Heart right ventricle (tissue), 16 donors: ENCODE measurements around the gene CNTNAP1. TPM values are rescaled to one million over a fixed set of nuclear protein-coding genes. Genes with fewer than 3 reads are reported as not detected.

Source experiments
- ATAC-seq, 8 donors: fragments of 200-7000 bp; cut with Tn5 transposase; one replicate each; pipeline ENCODE4 v1.9.1; 2020; ENCODE audit warnings: mild to moderate bottlenecking in 8 of 8, moderate library complexity in 8 of 8, moderate number of reproducible peaks in 1 of 8
- DNase-seq, 2 donors: peaks; one replicate each; pipeline ENCODE4 v3.0.0-alpha.2; 2020
- H3K27ac ChIP-seq, 10 donors: fragments of 200-600 bp; sonication (generic) in 2 of 10; one replicate each; pipeline versions ENCODE4 v1.5.0 to v1.8.0; 2020 to 2022; ENCODE audit warnings: mild to moderate bottlenecking in 3 of 10
- H3K27me3 ChIP-seq, 7 donors: fragments of 200-600 bp; one replicate each; pipeline ENCODE4 v1.8.0; 2021 to 2022; ENCODE audit warnings: mild to moderate bottlenecking in 2 of 7
- H3K36me3 ChIP-seq, 9 donors: fragments of 200-600 bp; sonication (generic) in 1 of 9; one replicate each; pipeline versions ENCODE4 v1.5.0 to v1.8.0; 2020 to 2022; ENCODE audit warnings: mild to moderate bottlenecking in 2 of 9
- H3K4me1 ChIP-seq, 9 donors: fragments of 200-600 bp; sonication (generic) in 1 of 9; one replicate each; pipeline versions ENCODE4 v1.5.0 to v1.8.0; 2020 to 2022; ENCODE audit warnings: mild to moderate bottlenecking in 4 of 9
- H3K4me3 ChIP-seq, 10 donors: fragments of 200-600 bp; sonication (generic) in 2 of 10; one replicate each; pipeline versions ENCODE4 v1.5.0 to v1.8.0; 2020 to 2022; ENCODE audit warnings: mild to moderate bottlenecking in 7 of 10, moderate library complexity in 2 of 10
- H3K9me3 ChIP-seq, 11 donors: fragments of 200-600 bp in 10 of 11; sonication (generic) in 2 of 11; one replicate each; pipeline versions ENCODE4 v1.5.0 to v1.8.0; 2013 to 2022; ENCODE audit warnings: mild to moderate bottlenecking in 2 of 11, control low read depth in 1 of 11, moderate library complexity in 1 of 11
- WGBS, 2 donors: extraction: QIAGEN DNeasy Blood & Tissue Kit; methylation state at CpG; one replicate each; pipeline ENCODE4 v1.1.7; 2013; ENCODE audit warnings: inconsistent platforms in 1 of 2; 5-methylcytosine and 5-hydroxymethylcytosine counted together
- intact Hi-C, 10 donors: fragments of 100-400 bp; cut with DNase I; formaldehyde crosslinking; loops; one replicate each; pipeline versions ENCODE4 v1.11.1 to v1.14.2; 2022
- polyA plus RNA-seq, 2 donors: library from polyadenylated mRNA; stranded (reverse); fragments of 200-250 nt; gene quantifications; one replicate each; pipeline ENCODE4 v1.2.3, GENCODE V29; 2013
- total RNA-seq, 10 donors: library from RNA; stranded (reverse); fragmentation: NEBNext Ultra II Directional in 3 of 10; extraction: Animal tissue kit (Norgen Biotek cat#: 25700) in 3 of 10; gene quantifications; one replicate each; pipeline versions ENCODE4 v1.2.1 to v1.2.4, GENCODE V29; 2021 to 2023
- TF ChIP-seq, protein P1 (sequence below), 9 donors: fragments of 200-600 bp; sonication (generic) in 2 of 9; IDR thresholded peaks; one replicate each; pipeline versions ENCODE4 v1.5.0 to v1.8.0; 2021 to 2022; ENCODE audit warnings: antibody characterized with exemption in 9 of 9, mild to moderate bottlenecking in 5 of 9, moderate library complexity in 1 of 9
- donor health status: Arrhythmogenic right ventricular cardiomyopathy.
- donor health status: ischemic (EF 13 %, LVEDD 7.1; RV severe dilation, severe dysfunction).
- donor health status: healthy with polysubstance abuse.
- donor health status: DM: no; HTN: yes; CAD: no.
- donor health status: DM: no; HTN: no; CAD: no.
- donor health status: ischemic (EF 25% LVEDD 6.9; RV normal size, moderate dysfunction).
- donor health status: ischemic (EF 25% LVEDD 5.7; RV mildly dilated, moderate dysfunction).
- donor health status: healthy.
- donor health status: DM: yes; HTN: yes; CAD: no.
- donor health status: Ischemic cardiomyopathy.
- donor health status: ischemic (EF 35%, LVEDD 5.7; RV mildly dilated, moderate dysfunction).
- donor health status: nonischemic (EF 11% LVEDD 7.7; RV severe dilation, severe dysfunction).
- donor health status: DM: yes; HTN: yes; CAD: no.
- donor health status: PGD.
- donor health status: ischemic (EF 29% LVEDD 5.4; RV normal size, mild dysfunction).
- donor health status: nonischemic (EF 23%, LVEDD 6.1; RV moderate dilation, normal function).

Gene CNTNAP1
- total and polyA plus RNA-seq, 12 donors = 2.2 to 28.3 (median 3.5) TPM

DNA sequence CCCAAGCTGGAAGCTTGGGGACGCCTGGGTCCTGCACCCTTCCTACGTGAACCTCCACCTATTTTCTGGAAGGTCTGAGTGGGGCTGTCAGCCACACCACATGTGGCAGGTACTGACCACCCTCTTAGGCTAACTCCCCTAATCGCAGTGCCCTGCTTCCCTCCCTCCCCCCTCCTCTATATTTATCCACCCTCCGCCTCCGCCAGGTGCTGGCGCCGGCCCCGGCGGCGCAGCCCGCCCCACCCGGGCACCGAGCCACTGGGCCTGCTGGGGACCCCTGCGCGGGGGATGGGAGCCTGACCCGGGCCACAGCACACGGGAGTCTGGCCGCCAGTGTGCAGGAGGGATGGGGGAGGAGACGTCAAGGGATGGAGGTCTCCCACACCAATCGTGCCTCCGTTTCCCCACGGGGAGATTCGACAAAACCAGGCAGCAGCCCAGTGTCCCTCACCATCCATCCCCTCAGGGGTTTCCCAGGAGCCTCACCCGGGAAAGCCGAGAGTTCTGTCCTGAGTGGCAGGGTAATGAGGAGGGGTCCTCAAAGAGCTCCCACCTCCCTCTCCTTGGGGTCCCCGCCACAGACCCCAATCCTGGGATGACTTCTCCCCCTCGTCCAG, 6.9 kb upstream of the CNTNAP1 start:
- peak; percentile 62 to 77 for DNase-seq
- Histone ChIP-seq H3K4me3 (peak overlapping the region; percentile 72 to 99 (median 94)), H3K4me1 (peaks cover 32 to 80% (median 55%) of the 10 kb centered on the region in 9 donors), H3K36me3 (peaks cover 0 to 36% (median 29%) of the 10 kb centered on the region in 9 donors), H3K27ac (peak overlapping the region; percentile 70 to 98 (median 95)), H3K27me3 (peaks cover 0 to 63% (median 0%) of the 10 kb centered on the region in 7 donors), H3K9me3 (no peaks in the 10 kb centered on the region)
- intact Hi-C loops = loop anchor here in 6 of 10 donors (5.0 kb wide), 4 partner anchors 58 to 253 kb away; partner anchors contain the start of genes PSMC3IP (in 3 of the 6), RETREG3 (in 3 of the 6), TUBG1 (in 3 of the 6) and CAVIN1 (in 1 of the 6)
- WGBS, 2 donors = 1 to 3% methylated on average over 25 to 27 of the region's 27 CpGs
- TF ChIP-seq, protein P1, sequence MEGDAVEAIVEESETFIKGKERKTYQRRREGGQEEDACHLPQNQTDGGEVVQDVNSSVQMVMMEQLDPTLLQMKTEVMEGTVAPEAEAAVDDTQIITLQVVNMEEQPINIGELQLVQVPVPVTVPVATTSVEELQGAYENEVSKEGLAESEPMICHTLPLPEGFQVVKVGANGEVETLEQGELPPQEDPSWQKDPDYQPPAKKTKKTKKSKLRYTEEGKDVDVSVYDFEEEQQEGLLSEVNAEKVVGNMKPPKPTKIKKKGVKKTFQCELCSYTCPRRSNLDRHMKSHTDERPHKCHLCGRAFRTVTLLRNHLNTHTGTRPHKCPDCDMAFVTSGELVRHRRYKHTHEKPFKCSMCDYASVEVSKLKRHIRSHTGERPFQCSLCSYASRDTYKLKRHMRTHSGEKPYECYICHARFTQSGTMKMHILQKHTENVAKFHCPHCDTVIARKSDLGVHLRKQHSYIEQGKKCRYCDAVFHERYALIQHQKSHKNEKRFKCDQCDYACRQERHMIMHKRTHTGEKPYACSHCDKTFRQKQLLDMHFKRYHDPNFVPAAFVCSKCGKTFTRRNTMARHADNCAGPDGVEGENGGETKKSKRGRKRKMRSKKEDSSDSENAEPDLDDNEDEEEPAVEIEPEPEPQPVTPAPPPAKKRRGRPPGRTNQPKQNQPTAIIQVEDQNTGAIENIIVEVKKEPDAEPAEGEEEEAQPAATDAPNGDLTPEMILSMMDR (IDR thresholded peaks at IDR 0.05) = no peak
- ATAC-seq = peak in 5 of 8 donors; percentile 1 to 24 (median 5)

DNA sequence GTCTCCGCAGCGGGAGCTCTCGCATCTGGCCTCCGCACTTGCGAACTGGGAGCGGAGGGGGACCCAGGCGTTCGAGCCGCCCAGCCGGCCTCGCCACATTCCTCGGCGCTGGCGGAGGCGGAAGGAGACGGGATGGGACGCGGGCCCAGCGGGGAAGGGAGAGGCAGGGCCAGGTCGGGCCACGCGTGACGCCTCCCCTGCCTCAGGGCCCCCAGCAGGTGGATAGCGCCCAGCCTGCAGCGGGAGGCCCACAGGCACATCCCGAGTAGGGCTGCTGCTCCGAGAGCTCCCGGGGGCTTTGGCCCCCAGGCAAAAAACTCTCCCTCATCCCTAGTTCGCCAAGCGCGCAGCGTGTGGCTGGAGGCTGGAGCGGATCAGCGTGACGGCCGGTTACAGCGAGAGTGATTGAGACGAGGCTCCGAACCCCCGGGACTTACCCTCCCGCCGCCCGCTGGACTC, 6.3 kb upstream of the CNTNAP1 start:
- Histone ChIP-seq H3K4me1 (peaks cover 32 to 80% (median 60%) of the 10 kb centered on the region in 9 donors), H3K4me3 (peak overlapping the region; percentile 72 to 99 (median 94)), H3K9me3 (no peaks in the 10 kb centered on the region), H3K27ac (peak overlapping the region; percentile 70 to 98 (median 95)), H3K27me3 (peaks cover 0 to 58% (median 0%) of the 10 kb centered on the region in 7 donors), H3K36me3 (peaks cover 0 to 30% (median 24%) of the 10 kb centered on the region in 9 donors)
- peak; percentile 56 to 74 for DNase-seq
- intact Hi-C loops = loop anchor here in 6 of 10 donors (5.0 kb wide), 4 partner anchors 59 to 254 kb away; partner anchors contain the start of genes PSMC3IP (in 3 of the 6), RETREG3 (in 3 of the 6), TUBG1 (in 3 of the 6) and CAVIN1 (in 1 of the 6)
- TF ChIP-seq, protein P1 (IDR thresholded peaks at IDR 0.05) = peak in 1 of 9 donors; percentile 1
- ATAC-seq = peak in 5 of 8 donors; percentile 3 to 31 (median 11)
- 0 to 1% methylated on average over 40 to 43 of the region's 43 CpGs for WGBS, 2 donors

DNA sequence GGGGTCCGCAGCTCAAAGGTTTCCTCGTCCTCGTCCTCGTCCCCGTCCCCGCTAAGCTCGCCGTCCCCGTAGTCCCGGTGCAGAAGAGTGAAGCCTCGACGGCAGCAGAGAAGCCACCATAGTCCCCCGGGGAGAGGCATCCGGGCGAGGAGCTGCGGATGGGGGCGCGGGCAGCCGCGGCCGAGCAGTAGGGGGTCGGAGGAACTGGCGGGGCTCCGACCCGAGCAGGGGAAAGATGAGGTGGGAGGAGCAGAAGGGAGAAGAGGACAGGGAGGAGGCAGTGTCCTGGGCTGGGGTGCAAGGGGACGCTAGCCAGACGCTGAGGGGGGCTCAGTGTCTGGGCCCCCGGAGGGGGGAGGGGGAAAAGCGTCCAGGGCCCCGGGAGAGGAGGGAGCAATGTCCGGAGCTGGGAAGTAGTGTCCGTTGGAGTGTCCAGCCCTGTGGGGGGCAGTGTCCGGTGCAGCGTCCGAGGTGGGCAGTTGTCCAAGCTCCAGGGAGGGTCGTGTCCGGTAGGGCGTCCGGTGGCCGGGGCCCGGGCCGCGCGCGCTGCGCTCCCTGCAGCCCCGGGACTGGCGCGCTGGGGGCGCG, 5.8 kb upstream of the CNTNAP1 start, which contains the start of gene PLEKHH3:
Gene PLEKHH3, minus strand, starts transcription at position 571 of the 588 bp plus-strand sequence. Its CDS starts 431 bp downstream, at position 140.
- 0 to 1% methylated on average over 49 to 51 of the region's 51 CpGs for WGBS, 2 donors

More for the DNA sequence above, 5.8 kb upstream of the CNTNAP1 start, which contains the start of gene PLEKHH3:
- intact Hi-C loops = loop anchor here in 6 of 10 donors (5.0 kb wide), 4 partner anchors 59 to 254 kb away; partner anchors contain the start of genes PSMC3IP (in 3 of the 6), RETREG3 (in 3 of the 6), TUBG1 (in 3 of the 6) and CAVIN1 (in 1 of the 6)
- Histone ChIP-seq H3K27ac (peak within 1 kb of the TSS; percentile 70 to 98 (median 96)), H3K27me3 (peaks cover 0 to 56% (median 0%) of the 10 kb centered on the region in 7 donors), H3K4me1 (peaks cover 32 to 81% (median 65%) of the 10 kb centered on the region in 9 donors), H3K36me3 (peaks cover 0 to 25% (median 20%) of the 10 kb centered on the region in 9 donors), H3K4me3 (peak within 1 kb of the TSS; percentile 72 to 99 (median 94)), H3K9me3 (no peaks in the 10 kb centered on the region)
- TF ChIP-seq, protein P1 (IDR thresholded peaks at IDR 0.05) = peak in 6 of 9 donors; percentile 15 to 49 (median 32)
- no peak for DNase-seq
- peak in 6 of 8 donors; percentile 0 to 10 (median 0) for ATAC-seq
